Stromal cell of bone marrow (primary cell): ENCODE data around the gene VPS13A.
A peak's percentile ranks its signal among the peaks of the same experiment; 100 is the strongest.

ENCODE experiments used
- DNase-seq: peaks from one replicate; pipeline ENCODE4 v3.0.0-alpha.2; 2012; ENCODE audit warnings: low read depth

Gene VPS13A

DNA sequence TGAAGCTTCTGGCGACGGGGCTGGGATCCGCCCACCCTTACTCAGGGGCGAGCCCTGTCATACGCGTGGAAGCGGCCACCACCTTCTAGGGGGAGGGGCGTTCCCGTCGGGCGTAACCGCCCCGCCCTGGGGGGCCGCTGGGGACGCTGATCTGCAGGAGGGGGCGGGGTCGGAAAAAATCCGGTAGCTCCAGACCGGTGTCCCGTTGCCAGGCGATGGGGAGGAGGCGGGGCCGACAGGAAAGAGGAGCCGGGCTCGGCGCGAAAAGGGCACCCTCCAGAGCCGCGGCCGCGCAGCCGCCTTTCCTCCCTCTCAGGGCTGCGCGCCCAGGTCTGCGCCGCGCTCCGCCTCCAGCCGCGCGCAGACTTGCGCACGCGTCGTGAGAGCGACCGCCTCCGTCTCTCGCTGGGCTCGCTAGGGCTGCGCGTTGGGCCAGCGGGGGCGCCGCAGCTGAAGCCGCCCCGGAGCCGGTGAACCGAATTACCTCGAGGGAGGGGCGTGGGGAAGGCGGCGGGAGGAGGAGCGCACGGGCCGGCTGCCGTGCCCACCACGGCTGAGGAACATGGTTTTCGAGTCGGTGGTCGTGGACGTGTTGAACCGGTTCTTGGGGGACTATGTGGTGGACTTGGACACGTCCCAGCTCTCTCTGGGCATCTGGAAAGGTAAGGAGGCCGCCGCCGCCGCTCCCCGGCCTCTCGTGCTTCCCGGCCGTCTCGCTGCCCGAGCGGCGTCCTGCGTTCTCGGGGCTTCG is at the start of gene VPS13A:
TSS of gene VPS13A (plus strand) at position 392 of the 751 bp plus-strand sequence. CDS start at position 563, 171 bp downstream.
- DNase-seq = peak; percentile 81

DNA sequence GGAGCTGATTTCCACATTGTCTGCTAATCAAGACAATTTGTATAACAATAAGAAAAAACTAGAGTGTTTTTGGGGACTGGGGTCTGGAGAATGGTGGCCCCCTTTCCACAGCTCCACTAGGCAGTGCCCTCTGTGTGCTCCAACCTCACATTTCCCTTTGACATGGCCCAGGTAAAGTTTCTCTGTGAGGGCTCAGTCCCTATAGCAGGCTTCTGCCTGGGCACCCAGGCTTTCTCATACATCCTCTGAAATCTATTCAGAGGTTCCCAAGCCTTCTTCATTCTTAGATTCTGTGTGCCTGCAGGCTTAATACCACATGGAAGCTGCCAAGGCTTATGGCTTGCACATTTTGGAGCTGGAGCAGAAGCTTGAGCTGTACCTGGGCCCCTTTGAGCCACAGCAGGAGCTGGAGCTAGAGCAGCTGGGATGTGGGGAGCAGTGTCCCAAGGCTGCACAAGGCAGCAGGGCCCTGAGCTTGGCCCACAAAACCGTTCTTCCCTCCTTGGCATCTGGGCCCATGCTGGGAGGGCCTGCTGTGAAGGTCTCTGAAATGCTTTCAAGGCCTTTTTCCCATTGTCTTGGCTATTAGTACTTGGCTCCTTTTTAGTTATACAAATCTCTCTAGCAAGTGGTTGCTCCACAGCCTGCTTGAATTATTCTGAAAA is 49.1 kb upstream of the VPS13A start:
- DNase-seq = no peak

DNA sequence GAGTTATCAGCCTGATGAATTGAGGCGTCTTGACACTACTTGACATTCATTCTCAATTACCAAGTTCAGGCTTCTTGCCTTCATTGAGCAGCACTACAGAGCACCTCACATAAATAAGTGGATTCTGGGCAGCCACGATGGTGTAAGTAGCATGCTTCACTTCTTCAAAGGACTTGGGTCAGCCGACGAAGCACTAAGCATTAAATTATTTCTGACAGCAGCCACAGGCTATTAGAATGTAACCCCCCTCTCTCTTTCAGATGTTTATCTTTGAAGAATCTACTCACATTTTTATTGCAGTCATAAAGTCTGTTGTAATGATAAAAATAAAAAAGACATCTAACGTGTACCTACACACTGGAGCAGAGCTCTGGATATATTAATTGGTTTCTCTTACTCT is 45.9 kb upstream of the VPS13A start:
- DNase-seq = no peak

DNA sequence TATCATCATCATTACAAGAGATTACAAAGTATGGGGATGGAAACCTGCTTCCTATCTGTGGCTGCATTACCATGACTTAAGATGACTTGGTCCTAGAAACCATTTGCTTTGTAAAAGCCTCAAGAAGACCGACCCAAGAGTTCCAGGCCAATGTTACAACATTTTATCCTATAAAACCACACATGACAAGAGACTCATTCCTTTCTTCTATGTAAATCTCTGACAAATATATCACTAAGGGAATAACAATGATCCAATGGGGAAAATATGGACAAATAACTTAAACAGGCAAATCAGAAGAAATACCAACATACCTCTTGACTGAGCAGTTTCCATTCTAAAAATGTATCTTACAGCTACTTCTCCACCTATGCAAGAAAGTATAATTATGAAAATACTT is 44.3 kb upstream of the VPS13A start:
- peak; percentile 3 for DNase-seq

DNA sequence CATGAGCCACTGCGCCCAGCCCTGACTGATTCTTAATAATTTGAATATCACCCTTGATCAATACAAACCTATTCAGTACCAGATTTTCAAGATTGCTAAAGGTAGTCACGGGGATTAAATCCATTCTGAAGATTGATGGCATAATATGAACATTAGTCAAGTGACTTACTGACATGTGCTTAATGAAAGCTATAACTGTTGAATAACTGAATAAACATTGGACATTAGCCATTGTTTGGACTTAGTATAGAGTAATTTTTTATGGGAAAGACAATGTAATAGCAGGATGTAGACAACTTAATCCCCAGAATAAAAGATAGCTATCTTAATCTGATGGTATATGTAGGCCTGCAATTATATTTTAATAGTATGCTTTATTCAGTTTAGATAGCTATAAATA is 35.0 kb upstream of the VPS13A start:
- no peak for DNase-seq

DNA sequence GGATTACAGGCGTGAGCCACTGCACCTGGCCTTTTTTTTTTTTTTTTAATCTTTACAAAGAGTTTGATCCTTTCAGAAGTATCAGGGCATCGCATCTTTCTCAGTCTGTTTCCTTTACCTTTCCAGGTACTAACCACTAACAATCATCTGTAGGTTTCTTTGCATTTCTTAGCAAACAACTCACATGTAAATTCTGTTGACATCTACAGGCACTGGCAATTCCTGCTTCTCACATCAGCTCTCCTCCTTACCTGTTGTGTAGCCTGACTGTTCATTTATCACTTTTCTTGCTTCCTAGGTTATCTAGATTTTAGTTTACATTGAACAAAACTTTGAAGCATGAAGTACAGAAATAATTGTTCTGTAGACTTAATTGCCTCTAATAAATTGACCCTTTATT is 27.5 kb upstream of the VPS13A start:
- DNase-seq = no peak

DNA sequence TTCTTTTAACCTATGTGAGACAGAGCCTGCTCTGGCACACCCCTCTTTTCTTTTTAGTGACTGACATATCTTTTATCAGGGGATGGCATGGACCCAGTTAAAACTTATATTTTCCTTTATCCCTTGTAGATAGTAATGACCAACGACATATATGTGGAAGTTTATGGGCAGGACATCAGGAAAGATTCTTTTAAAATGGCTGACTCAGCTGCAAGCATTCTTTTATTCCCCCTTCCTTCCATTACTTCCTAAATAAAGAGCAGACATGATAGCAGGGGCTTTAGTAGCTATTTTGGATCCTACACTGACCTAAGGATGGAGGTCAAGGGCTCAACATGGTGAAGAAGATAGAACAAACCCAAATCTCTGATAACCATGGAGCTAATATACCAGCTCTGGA is 25.0 kb upstream of the VPS13A start:
- DNase-seq = no peak

DNA sequence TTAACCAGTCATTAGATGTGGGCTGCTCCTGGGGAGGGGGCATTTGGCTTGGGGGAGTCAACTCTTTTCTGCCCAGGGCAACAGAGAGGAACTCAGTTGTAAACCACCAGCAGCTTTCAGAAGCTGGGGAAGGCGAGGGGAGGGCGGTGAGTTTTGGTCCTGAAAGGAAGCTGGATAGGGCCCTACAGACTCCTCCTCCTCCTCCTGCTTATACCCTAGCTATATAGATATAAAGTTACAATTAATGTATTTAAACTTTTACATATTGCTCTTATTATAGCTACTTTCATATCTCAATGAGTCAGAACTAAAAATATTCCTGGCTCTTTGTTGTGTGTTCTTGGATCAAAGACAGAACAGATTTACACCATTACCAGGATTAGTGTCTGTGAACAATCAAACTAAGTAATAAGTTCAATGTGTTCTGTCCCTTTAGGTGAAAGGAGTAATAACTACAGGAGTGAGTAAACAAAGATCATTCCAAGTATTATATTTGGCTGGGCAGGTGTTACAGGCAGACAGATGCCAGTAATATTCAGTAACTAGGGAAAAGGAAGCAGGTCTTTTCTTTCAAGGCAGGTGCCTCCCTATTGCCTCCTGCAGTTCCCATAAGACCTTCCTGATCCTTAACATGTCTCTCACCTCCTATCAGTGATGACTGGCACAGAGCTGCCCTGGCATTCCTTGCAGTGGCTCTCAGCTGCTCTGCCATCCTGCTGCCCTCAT is 20.5 kb upstream of the VPS13A start:
- DNase-seq = no peak

DNA sequence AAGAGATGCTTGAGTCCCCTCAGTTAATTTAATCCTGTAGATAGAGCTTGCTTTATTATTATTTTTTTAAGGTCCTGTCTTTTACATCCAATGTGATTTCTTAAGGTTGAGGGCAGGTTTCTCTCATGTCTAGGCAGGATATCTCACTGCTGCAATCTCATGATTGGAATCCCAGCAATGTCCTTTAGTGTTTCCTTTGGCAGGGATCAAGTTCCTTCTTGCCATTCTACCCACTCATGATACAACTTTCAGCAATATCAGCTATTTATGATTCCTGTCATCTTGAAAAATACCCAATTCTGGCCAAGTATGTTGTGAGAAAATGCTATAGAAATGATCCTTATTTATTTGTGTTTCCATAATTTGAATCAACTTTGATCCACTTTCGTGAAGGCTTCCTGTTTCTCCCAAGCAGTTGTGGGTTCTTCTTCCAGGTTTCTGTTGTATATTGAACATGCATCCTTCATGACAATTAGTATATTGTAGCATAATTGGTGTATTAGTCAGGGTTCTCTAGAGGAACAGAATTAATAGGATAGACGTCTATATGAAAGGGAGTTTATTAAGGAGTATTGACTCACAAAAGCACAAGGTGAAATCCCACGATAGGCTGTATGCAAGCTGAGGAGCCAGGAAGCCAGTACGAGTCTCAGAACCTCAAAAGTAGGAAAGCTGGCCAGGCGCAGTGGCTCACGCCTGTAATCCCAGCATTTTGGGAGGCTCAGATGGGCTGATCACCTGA is 18.4 kb upstream of the VPS13A start:
- no peak for DNase-seq

DNA sequence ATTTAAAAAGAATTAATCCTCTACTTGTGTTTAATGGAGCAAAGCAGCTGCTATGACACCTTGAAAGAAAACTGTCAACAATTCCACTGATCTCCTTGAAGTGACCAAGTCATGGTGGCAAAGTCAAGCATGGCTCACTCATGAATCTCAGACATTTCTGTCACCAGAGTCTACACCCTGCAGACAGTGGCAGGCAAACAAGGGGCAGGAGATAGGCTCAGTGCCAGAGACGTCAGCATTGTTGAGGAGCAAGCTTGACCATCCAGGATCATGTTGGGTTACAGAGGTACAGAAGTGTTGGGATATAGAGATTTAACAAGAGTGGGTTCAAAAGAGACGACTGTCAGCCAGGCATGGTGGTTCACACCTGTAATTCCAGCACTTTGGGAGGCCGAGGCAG is 16.1 kb upstream of the VPS13A start:
- no peak for DNase-seq

DNA sequence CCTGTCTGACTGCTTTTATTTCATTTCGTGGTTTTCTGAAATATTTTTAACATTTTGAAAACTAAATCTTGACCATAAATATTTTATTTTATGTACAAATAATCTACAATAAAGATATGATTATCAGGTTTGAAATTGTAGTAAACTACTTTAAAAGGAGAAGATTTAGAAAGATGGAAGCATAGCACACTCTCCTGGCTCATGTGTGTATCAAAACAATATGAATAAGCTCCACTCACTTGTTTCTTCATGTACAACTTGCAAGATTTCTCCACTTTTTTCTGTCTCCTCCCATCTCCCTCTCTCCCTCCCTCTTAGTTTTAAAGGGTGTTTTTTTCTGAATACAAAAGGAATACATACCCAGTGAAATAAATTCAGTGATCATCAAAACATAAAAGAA is 15.4 kb upstream of the VPS13A start:
- DNase-seq = no peak

DNA sequence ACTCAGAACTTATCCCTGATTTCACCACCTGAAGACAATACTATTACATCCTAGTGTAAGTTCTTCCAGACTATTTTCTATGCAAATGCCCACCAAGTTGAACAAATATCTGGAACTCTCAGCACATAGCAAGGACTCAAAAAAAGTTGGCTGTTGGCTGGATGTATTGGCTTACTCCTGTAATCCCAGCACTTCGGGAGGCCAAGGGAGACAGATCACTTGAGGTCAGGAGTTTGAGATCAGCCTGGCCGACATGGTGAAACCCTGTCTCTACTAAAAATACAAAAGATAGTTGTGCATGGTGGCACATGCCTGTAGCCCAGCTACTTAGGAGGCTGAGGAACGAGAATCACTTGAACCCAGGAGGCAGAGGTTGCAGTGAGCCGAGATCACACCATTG is 15.0 kb upstream of the VPS13A start:
- no peak for DNase-seq

DNA sequence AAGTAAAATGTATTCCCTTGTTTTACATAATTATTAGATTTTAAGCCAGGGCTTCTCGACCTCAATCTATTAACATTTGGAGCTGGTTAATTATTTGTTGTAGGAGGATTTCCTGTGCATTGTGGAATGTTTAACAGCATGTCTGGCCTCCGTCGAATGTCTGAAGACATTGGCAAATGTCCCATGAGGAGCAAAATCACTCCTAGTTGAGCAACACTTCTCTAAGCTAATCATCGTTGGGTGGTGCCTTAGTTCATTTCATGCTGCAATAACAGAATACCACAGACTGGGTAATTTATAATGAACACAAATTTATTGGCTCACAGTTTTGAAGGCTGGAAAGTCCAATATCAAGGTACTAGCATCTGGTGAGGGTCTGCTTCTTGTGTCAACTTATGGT is 13.4 kb upstream of the VPS13A start:
- DNase-seq = peak; percentile 32

DNA sequence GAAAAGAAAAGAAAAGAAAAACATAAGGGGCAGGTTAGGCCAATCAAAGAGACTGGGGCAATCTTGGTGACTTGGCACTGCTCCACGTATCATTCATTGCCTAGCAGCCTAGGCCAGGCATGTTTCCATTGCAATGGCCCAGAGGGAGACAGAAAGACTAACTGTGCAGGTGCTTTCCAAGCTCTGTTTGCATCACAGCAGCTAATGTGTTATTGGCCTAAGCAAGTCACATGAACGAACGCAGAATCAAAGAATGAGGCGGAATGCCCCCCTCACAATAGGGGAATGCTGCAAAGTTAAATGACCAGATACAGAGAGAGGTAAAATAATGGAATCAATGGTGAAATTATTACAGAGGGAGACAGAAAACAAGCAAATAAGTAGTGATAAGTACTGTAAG is 11.1 kb upstream of the VPS13A start:
- DNase-seq = no peak

DNA sequence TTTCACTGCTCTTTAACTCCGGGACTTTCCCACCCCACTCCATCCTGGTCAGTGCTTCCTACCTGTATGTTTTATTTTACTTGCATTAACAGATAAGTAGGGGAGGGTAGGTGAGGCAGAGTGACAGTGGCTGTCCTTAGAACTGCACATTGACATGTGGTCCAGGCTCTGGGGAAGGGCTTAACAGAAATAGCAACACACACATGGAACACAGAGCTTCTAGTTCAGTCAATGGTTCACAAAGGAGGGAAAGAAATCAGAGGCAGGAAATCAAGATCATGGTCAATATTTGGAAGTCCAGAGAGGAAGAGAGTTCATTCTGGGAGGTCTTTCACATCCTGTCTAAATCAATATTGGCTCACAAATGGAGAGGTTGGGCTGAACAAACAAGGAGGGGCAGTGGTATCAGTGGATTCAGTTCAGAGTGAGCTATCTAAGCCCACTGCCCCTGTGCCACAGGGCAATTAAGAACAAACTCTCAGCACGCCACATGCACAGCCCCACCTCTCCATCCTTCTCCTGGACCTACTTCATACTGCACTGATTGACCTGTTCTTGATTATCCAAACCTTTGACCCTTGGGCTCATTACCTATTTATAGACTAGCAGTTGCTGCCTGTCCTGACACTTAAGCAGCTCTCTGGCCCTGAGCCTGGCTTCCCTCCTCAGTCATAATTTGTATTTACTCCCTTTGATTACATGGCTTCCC is 6.2 kb upstream of the VPS13A start:
- DNase-seq = no peak

DNA sequence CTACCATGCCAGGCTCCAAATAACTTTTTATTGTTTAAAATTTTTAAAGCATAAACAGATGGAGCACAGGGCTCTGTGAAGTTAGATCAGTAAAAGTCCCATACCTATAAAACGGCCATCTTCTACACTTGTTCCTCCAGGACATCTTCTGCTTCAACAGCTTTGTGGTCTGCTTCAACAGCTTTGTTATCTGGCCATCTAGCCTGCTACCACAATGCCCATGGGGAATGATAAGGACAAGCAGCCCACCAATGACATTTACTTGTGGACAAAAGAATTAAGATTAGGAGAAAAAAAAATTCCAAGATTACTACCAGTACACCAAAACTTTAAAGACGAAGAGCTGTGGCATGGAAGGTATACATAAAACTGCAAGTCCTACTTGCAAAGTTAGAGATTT is 2.2 kb upstream of the VPS13A start:
- no peak for DNase-seq

DNA sequence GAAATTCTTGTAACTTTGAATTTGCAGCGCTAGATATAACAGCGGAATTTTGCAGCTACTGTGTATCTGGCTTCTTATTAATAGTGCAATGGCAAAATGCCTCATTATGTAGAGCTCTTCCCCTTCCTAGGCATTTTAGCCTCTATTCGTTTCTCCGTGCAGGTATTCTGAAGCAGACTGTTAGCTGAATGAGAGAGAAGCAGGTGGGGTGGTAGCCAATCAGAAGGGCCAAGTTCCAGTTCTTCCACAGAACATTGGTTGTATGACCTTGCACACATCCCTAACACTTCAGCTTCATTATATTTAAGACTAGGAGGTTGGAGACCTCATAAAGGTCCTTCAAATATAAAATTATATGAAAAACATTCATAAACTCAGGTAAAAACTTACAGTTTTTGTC is 1.2 kb upstream of the VPS13A start:
- DNase-seq = no peak

DNA sequence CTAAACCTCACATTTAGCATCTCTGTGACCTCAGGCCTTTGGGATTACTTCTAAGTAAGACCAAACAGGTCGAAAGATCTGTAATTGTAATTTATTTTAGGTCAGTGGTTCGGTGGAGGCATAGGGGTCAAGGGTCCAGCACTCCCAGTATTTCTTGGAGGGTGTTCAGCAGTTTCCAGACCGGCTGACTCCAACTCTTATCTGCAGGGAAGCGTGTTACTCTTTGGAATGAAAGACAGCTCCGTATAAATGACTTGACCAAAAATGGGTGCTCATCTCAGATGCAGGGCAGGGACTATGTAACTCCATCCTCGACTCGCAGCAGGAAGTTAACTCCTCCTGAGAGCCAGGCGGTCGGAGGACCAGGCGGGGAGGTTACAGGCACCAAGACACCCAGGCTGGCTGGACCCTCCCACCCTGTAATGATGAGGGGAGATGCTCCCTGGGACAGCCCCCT is 620 bp upstream of the VPS13A start:
- no peak for DNase-seq

DNA sequence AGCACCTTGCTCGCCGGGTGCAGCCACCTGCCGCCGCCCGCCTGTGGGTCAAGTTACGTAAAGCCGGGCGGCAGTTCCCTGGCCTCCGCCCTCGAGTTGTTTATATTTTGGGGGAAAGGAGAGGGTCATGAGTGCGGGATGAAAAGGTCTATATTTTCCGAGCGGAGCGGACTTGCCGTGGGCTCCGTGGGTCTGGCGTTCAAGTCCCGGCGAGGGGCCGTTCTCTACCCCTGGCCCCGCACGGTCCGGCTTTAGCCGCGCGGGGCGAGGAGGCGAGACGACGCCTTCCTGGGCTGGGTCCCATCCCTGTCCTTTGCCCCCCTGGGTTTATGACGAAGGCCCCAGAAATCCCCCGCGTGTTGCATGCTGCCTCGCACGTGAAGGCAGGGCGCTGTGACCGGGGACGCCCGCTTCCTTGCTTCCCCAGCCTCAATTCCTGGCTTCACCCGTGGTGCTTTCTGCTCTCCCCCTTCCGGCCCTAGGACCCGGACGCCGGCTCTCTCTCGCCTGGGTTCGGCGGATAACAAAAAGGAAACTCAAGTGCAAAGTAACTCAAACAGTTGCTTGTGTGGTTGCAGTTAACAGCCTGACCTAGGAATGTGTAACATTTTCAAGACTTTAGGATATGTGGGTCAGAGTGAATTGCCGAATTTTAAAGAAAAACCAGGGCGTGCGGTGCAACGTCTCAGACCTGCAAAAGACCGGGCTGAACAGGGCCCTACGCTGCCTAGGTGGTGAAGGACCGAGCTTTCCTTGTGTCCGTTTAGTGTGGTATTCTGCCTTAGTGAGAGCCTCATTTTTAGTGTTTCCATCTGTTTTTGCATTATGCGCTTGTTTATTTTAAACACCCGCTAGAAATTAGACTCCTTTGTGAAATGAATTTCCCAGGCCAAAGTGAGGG is 810 bp downstream of the VPS13A start:
- no peak for DNase-seq

DNA sequence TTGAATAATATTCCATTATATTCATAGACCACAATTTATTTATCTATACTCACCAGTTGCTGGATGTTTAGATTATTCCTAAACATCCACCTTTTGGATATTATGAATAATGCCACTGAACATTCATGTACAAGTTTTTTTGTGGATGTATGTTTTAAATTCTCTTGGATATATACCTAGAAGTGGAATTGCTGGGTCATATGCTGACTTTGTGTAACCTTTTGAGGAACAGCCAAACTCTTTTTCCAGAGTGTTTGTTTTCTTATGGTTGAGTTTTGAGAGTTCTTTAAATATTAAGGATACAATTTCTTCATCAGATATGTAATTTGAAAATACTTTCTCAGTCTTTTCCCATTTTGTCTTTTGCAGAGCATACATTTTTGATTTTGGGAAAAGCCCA is 2.7 kb downstream of the VPS13A start:
- DNase-seq = no peak

DNA sequence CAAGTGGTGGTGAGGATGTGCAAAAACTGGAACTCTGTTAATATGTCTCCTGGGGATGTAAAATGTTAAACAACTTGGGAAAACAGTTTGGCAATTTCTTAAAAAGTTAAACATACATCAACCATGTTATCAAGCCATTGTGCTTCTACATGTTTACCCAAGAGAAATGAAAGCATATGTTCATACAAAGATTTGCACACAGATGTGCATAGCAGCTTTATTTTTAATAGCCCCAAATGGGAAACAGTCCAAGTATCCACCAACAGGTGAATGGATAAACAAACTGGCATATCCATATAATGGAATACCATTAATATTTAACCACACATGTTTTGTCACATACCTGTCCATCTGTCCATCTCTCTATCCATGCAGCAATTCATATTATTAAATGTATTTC is 6.2 kb downstream of the VPS13A start:
- no peak for DNase-seq
